Uterus (tissue), 2 donors: ENCODE results near the gene THEMIS.

Experiments
- CTCF ChIP-seq, 4 experiments: fragments of 200-600 bp in 2 of 4; fragments of 450-650 bp in 2 of 4; sonication (generic) in 2 of 4; IDR thresholded peaks; one replicate each; pipeline ENCODE4 v1.5.1; 2016 to 2019; ENCODE audit warnings: antibody characterized with exemption in 4 of 4, mild to moderate bottlenecking in 2 of 4, moderate library complexity in 1 of 4
- POLR2A ChIP-seq, 2 donors: fragments of 450-650 bp; IDR thresholded peaks; one replicate each; pipeline ENCODE4 v1.6.1; 2016; ENCODE audit warnings: antibody characterized with exemption in 2 of 2, mild to moderate bottlenecking in 1 of 2, moderate library complexity in 1 of 2

GRCh38 chr6:127816643-127817042, 84.2 kb downstream of the THEMIS start:
- TF ChIP-seq CTCF (IDR thresholded peaks at IDR 0.05) (no peak), POLR2A (IDR thresholded peaks at IDR 0.05) (no peak)
